Erythroblast (primary cell): ENCODE data around the gene BFAR.

Experiments used
- GATA1 ChIP-seq: IDR thresholded peaks from 2 replicates; pipeline ENCODE4 v1.6.1; 2011; ENCODE audit warnings: low read depth, mild to moderate bottlenecking, control low read depth, low read length, moderate library complexity
- POLR2A ChIP-seq: IDR thresholded peaks from 2 replicates; pipeline ENCODE4 v1.6.1; 2011; ENCODE audit warnings: mild to moderate bottlenecking, low read length

GRCh38 chr16:14672403-14672971 lies 39.7 kb downstream of the BFAR start:
- no peak for TF ChIP-seq POLR2A
- no peak for TF ChIP-seq GATA1
